Adrenal gland (tissue), 12 donors: ENCODE data around the gene SPAG9. TPM values are rescaled to one million over a fixed set of nuclear protein-coding genes. Genes with fewer than 3 reads are reported as not detected.

ENCODE experiments used
- DNase-seq, 7 donors: peaks; one replicate each; pipeline ENCODE4 v3.0.0-alpha.2; 2019 to 2020
- H3K27ac ChIP-seq, 5 donors: fragments of 200-600 bp; sonication (generic) in 4 of 5; 1 replicate in 3 of 5; 2 replicates in 2 of 5; pipeline versions ENCODE4 v1.5.1 to v1.8.0; 2016 to 2020; ENCODE audit warnings: mild to moderate bottlenecking in 1 of 5
- H3K27me3 ChIP-seq: fragments of 200-600 bp; 2 replicates; pipeline ENCODE4 v1.8.0; 2021
- H3K36me3 ChIP-seq, 2 donors: fragments of 200-600 bp; replicated peaks in 1 of 2; 1 replicate in 1 of 2; 2 replicates in 1 of 2; pipeline versions ENCODE4 v1.5.1 to v1.8.0; 2018 to 2022
- H3K4me1 ChIP-seq, 2 donors: fragments of 200-600 bp; replicated peaks in 1 of 2; 1 replicate in 1 of 2; 2 replicates in 1 of 2; pipeline versions ENCODE4 v1.5.1 to v1.8.0; 2018 to 2021
- H3K4me3 ChIP-seq, 4 donors: fragments of 200-600 bp; sonication (generic) in 3 of 4; one replicate each; pipeline ENCODE4 v1.5.1; 2016 to 2018
- H3K9me3 ChIP-seq, 3 donors: fragments of 200-600 bp; sonication (generic) in 1 of 3; replicated peaks in 1 of 3; 1 replicate in 2 of 3; 2 replicates in 1 of 3; pipeline versions ENCODE4 v1.5.1 to v1.8.0; 2016 to 2021
- CTCF ChIP-seq, 6 experiments: fragments of 450-650 bp in 4 of 6; fragments of 200-600 bp in 2 of 6; sonication (generic) in 1 of 6; IDR thresholded peaks; 1 replicate in 5 of 6; 2 replicates in 1 of 6; pipeline versions ENCODE4 v1.5.1 to v1.8.0; 2016 to 2021; ENCODE audit warnings: antibody characterized with exemption in 6 of 6, mild to moderate bottlenecking in 2 of 6, moderate library complexity in 1 of 6
- POLR2A ChIP-seq, 2 donors: fragments of 450-650 bp; IDR thresholded peaks; one replicate each; pipeline ENCODE4 v1.6.1; 2017; ENCODE audit warnings: antibody characterized with exemption in 2 of 2, mild to moderate bottlenecking in 2 of 2, moderate library complexity in 1 of 2
- WGBS, 4 donors: extraction: QIAGEN DNeasy Blood & Tissue Kit in 2 of 4; methylation state at CpG; one replicate each; pipeline versions ENCODE4 v1.1.5 to v1.1.7; 2013 to 2017; 5-methylcytosine and 5-hydroxymethylcytosine counted together
- intact Hi-C, 2 donors: fragments of 100-400 bp; cut with DNase I; formaldehyde crosslinking; loops; one replicate each; pipeline versions ENCODE4 v1.14.1 to v1.15.0; 2022 to 2023
- polyA plus RNA-seq, 3 donors: library from polyadenylated mRNA; stranded (reverse); fragments of 200-250 nt in 2 of 3; fragments of 350-450 nt in 1 of 3; fragmentation: Illumina TruSeq in 1 of 3; extraction: RNeasy Lipid Tissue Mini Kit (QIAGEN cat#74804) in 1 of 3; gene quantifications; one replicate each; pipeline ENCODE4 v1.2.3, GENCODE V29; 2013 to 2014
- total RNA-seq, 9 donors: library from RNA; depleted of rRNA in 4 of 9; stranded (reverse); fragments of >200 nt in 4 of 9; fragments of 120-200 nt in 1 of 9; fragmentation: NEBNext Ultra II Directional in 1 of 9; extraction: Animal tissue kit (Norgen Biotek cat#: 25700) in 1 of 9; gene quantifications; one replicate each; pipeline versions ENCODE4 v1.1.0 to v1.2.4, GENCODE V29; 2013 to 2023
- donor health status: healthy with polysubstance abuse.
- donor health status: Bipolar disorder and iron deficiency.
- donor health status: DM: yes; HTN: yes; CAD: no.
- donor health status: DM: no; HTN: no; CAD: no.
- donor health status: DM: no; HTN: no; CAD: no.
- donor health status: DM: yes; HTN: yes; CAD: no.

SPAG9 gene
- total and polyA plus RNA-seq, 12 donors: 23.5 to 99.8 (median 62.9) TPM

- Histone ChIP-seq H3K27ac (peak overlapping the region; percentile 75 to 99 (median 95)), H3K36me3 (no peaks in the 10 kb centered on the region), H3K4me3 (no peak overlapping the region), H3K27me3 (no peaks in the 10 kb centered on the region), H3K9me3 (no peaks in the 10 kb centered on the region), H3K4me1 (peaks cover 39 to 47% of the 10 kb centered on the region in 2 donors)
- intact Hi-C loops: loop anchor here in 1 of 2 donors (5.0 kb wide), 1 partner anchor 103 kb away; no protein-coding TSS in a partner anchor
- TF ChIP-seq POLR2A (IDR thresholded peaks at IDR 0.05) (peak; percentile 38 to 82), CTCF (IDR thresholded peaks at IDR 0.05) (no peak)
- peak in 6 of 7 donors; percentile 38 to 75 (median 58) for DNase-seq
- WGBS, 4 donors: 18 to 35% (median 26%) methylated on average over 6 to 8 of the region's 8 CpGs
Observed at GRCh38 chr17:50955667-50956120, 165.0 kb downstream of the SPAG9 start.

GRCh38 chr17:50955160-50955559 is 165.5 kb downstream of the SPAG9 start:
- Histone ChIP-seq H3K4me1 (peaks cover 45 to 52% of the 10 kb centered on the region in 2 donors), H3K27ac (peak overlapping the region; percentile 75 to 99 (median 95)), H3K27me3 (no peaks in the 10 kb centered on the region), H3K36me3 (no peaks in the 10 kb centered on the region), H3K4me3 (no peak overlapping the region), H3K9me3 (no peaks in the 10 kb centered on the region)
- WGBS, 4 donors: 61 to 73% (median 68%) methylated on average over 6 to 8 of the region's 8 CpGs
- TF ChIP-seq POLR2A (IDR thresholded peaks at IDR 0.05): no peak
- no peak for TF ChIP-seq CTCF (IDR thresholded peaks at IDR 0.05)
- intact Hi-C loops: loop anchor here in 1 of 2 donors (5.0 kb wide), 1 partner anchor 103 kb away; no protein-coding TSS in a partner anchor
- peak in 4 of 7 donors; percentile 35 to 69 (median 48) for DNase-seq

GRCh38 chr17:50954641-50955121 is 166.0 kb downstream of the SPAG9 start:
- intact Hi-C loops: loop anchor here (5.0 kb wide), 1 partner anchor 102 kb away; no protein-coding TSS in a partner anchor
- peak in 2 of 7 donors; percentile 14 to 25 for DNase-seq
- peaks cover 49 to 57% of the 10 kb centered on the region in 2 donors for H3K4me1 ChIP-seq
- 60 to 74% (median 65%) methylated on average over 7 to 8 of the region's 8 CpGs for WGBS, 4 donors
- no peaks in the 10 kb centered on the region for H3K9me3 ChIP-seq
- no peaks in the 10 kb centered on the region for H3K27me3 ChIP-seq
- no peak for TF ChIP-seq CTCF (IDR thresholded peaks at IDR 0.05)
- H3K36me3 ChIP-seq: no peaks in the 10 kb centered on the region
- H3K27ac ChIP-seq: peak overlapping the region; percentile 75 to 99 (median 95)
- H3K4me3 ChIP-seq: no peak overlapping the region

GRCh38 chr17:50953831-50954601 is 166.7 kb downstream of the SPAG9 start:
- Histone ChIP-seq H3K4me1 (peaks cover 56 to 64% of the 10 kb centered on the region in 2 donors), H3K4me3 (no peak overlapping the region)
- peak; percentile 81 to 94 (median 85) for DNase-seq

More at GRCh38 chr17:50953831-50954601, 166.7 kb downstream of the SPAG9 start:
- TF ChIP-seq POLR2A (IDR thresholded peaks at IDR 0.05) (peak in 1 of 2 donors; percentile 81), CTCF (IDR thresholded peaks at IDR 0.05) (no peak)
- Histone ChIP-seq H3K27ac (peak overlapping the region; percentile 23 to 99 (median 95)), H3K36me3 (no peaks in the 10 kb centered on the region), H3K9me3 (no peaks in the 10 kb centered on the region), H3K27me3 (no peaks in the 10 kb centered on the region)
- WGBS, 4 donors: 22 to 36% (median 35%) methylated on average over 8 to 17 of the region's 17 CpGs
- intact Hi-C loops: loop anchor here in 1 of 2 donors (5.0 kb wide), 1 partner anchor 102 kb away; no protein-coding TSS in a partner anchor
